ENCODE data around the gene OR9A4. TPM values are rescaled to one million over a fixed set of nuclear protein-coding genes. Genes with fewer than 3 reads are reported as not detected.

Gene OR9A4
- total and polyA plus RNA-seq, 2 donors (not counting 1 experiment from before 2014, with no cell fraction given), result not detected

DNA sequence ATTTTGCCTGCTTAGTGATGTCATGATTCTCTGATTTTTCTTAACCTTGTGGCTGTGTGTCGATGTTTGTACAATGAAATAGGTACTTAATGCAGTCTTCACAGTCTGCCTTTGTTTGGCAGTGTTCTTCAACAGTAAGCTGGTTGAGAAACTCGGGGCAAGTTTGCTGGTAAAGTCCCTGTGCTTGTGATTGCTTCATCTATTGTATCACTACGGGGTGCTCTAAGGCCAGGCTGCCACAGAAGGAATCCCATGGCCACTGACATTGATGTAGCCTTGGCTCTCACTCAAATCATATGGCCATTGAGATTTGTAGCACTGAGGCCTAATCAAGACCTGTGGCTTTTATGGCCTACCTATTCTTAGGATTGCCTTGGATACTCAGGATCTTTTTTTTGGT, 41.4 kb upstream of the OR9A4 start:
- no peak overlapping the region for H3K9ac ChIP-seq (ENCODE audit: insufficient read depth, low read length)
- no peak for DNase-seq (ENCODE audit: low read depth in 2 of 2)

DNA sequence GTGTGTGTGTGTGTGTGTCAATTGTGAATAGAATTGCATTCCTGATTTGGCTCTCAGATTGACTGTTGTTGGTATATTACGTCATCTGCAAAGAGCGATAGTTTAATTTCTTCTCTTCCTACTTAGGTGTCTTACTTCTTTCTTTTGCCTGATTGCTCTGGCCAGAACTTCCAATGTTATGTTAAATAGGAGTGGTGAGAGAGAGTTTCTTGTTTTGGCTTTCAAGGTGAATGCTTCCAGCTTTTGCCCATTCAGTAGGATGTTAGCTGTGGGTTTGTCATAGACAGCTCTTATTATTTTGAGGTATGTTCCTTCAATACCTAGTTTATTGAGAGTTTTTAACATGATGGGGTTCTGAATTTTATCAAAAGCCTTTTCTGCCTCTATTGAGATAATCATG, 40.7 kb upstream of the OR9A4 start:
- Histone ChIP-seq H3K27ac (ENCODE audit: insufficient read depth, low read length) (no peak overlapping the region), H3K4me2 (ENCODE audit: extremely low read depth, insufficient read depth, low read length) (no peak overlapping the region), H3K36me3 (ENCODE audit: control insufficient read depth, insufficient read depth, low read length) (no peaks in the 10 kb centered on the region), H3K9me3 (ENCODE audit: control insufficient read depth, insufficient read depth, low read depth, low read length) (no peaks in the 10 kb centered on the region), H3K9ac (ENCODE audit: insufficient read depth, low read length) (no peak overlapping the region), H3K4me1 (ENCODE audit: control insufficient read depth, extremely low read depth, insufficient read depth, low read length) (no peaks in the 10 kb centered on the region), H2AFZ (ENCODE audit: low read length) (no peak overlapping the region), H3K27me3 (ENCODE audit: control insufficient read depth, insufficient read depth, low read length) (no peaks in the 10 kb centered on the region), H3K4me3 (replicated peaks in 1 of 4; ENCODE audit: control extremely low read depth in 1 of 4, insufficient read depth in 1 of 4, low read depth in 3 of 4, low read length in 4 of 4) (no peak overlapping the region), H3K79me2 (ENCODE audit: control insufficient read depth, insufficient read depth, low read length) (no peaks in the 10 kb centered on the region), H4K20me1 (ENCODE audit: control insufficient read depth, extremely low read depth, insufficient read depth, low read length) (no peaks in the 10 kb centered on the region)
- DNase-seq (ENCODE audit: low read depth in 2 of 2), result no peak
- TF ChIP-seq EZH2 (IDR thresholded peaks at IDR 0.05; ENCODE audit: low read length, missing control alignments), result no peak
- TF ChIP-seq, protein P1, sequence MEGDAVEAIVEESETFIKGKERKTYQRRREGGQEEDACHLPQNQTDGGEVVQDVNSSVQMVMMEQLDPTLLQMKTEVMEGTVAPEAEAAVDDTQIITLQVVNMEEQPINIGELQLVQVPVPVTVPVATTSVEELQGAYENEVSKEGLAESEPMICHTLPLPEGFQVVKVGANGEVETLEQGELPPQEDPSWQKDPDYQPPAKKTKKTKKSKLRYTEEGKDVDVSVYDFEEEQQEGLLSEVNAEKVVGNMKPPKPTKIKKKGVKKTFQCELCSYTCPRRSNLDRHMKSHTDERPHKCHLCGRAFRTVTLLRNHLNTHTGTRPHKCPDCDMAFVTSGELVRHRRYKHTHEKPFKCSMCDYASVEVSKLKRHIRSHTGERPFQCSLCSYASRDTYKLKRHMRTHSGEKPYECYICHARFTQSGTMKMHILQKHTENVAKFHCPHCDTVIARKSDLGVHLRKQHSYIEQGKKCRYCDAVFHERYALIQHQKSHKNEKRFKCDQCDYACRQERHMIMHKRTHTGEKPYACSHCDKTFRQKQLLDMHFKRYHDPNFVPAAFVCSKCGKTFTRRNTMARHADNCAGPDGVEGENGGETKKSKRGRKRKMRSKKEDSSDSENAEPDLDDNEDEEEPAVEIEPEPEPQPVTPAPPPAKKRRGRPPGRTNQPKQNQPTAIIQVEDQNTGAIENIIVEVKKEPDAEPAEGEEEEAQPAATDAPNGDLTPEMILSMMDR (conservative IDR thresholded peaks at IDR 0.05 in 1 of 2, IDR thresholded peaks at IDR 0.05 in 1 of 2; ENCODE audit: low read depth in 1 of 2, low read length in 2 of 2), result no peak

More for the DNA sequence above, 41.4 kb upstream of the OR9A4 start:
- H3K4me2 ChIP-seq (ENCODE audit: extremely low read depth, insufficient read depth, low read length), result no peak overlapping the region
- TF ChIP-seq EZH2 (IDR thresholded peaks at IDR 0.05; ENCODE audit: low read length, missing control alignments), result no peak
- TF ChIP-seq, protein P1 (conservative IDR thresholded peaks at IDR 0.05 in 1 of 2, IDR thresholded peaks at IDR 0.05 in 1 of 2; ENCODE audit: low read depth in 1 of 2, low read length in 2 of 2), result no peak
- H4K20me1 ChIP-seq (ENCODE audit: control insufficient read depth, extremely low read depth, insufficient read depth, low read length), result no peaks in the 10 kb centered on the region
- H3K4me1 ChIP-seq (ENCODE audit: control insufficient read depth, extremely low read depth, insufficient read depth, low read length), result no peaks in the 10 kb centered on the region
- no peaks in the 10 kb centered on the region for H3K79me2 ChIP-seq (ENCODE audit: control insufficient read depth, insufficient read depth, low read length)
- no peaks in the 10 kb centered on the region for H3K9me3 ChIP-seq (ENCODE audit: control insufficient read depth, insufficient read depth, low read depth, low read length)
- H3K27ac ChIP-seq (ENCODE audit: insufficient read depth, low read length), result no peak overlapping the region
- H3K27me3 ChIP-seq (ENCODE audit: control insufficient read depth, insufficient read depth, low read length), result no peaks in the 10 kb centered on the region
- no peak overlapping the region for H2AFZ ChIP-seq (ENCODE audit: low read length)
- no peak overlapping the region for H3K4me3 ChIP-seq (replicated peaks in 1 of 4; ENCODE audit: control extremely low read depth in 1 of 4, insufficient read depth in 1 of 4, low read depth in 3 of 4, low read length in 4 of 4)
- H3K36me3 ChIP-seq (ENCODE audit: control insufficient read depth, insufficient read depth, low read length), result no peaks in the 10 kb centered on the region

DNA sequence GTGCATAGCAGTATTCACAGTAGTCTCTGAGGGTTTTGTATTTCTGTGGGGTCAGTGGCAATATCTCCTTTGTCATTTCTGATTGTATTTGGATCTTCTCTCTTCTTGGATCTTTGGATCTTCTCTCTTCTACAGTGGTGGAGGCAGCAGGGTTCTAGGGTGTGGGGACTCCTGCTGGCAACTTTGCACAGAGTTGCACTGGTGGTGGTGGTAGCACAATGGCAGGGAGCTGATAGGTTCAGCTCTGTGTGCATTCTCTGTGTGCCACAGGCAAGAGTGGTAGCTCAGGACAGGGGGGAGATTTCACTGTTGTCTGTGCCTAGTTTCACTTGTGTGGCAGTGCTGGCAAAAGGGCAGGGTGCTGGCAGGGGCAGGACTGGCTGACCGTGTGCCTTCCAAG, 39.8 kb upstream of the OR9A4 start:
- H3K36me3 ChIP-seq (ENCODE audit: control insufficient read depth, insufficient read depth, low read length), result no peaks in the 10 kb centered on the region
- TF ChIP-seq, protein P1 (conservative IDR thresholded peaks at IDR 0.05 in 1 of 2, IDR thresholded peaks at IDR 0.05 in 1 of 2; ENCODE audit: low read depth in 1 of 2, low read length in 2 of 2), result no peak
- TF ChIP-seq EZH2 (IDR thresholded peaks at IDR 0.05; ENCODE audit: low read length, missing control alignments), result no peak
- H2AFZ ChIP-seq (ENCODE audit: low read length), result no peak overlapping the region
- no peak overlapping the region for H3K4me3 ChIP-seq (replicated peaks in 1 of 4; ENCODE audit: control extremely low read depth in 1 of 4, insufficient read depth in 1 of 4, low read depth in 3 of 4, low read length in 4 of 4)
- no peak overlapping the region for H3K27ac ChIP-seq (ENCODE audit: insufficient read depth, low read length)
- H3K4me1 ChIP-seq (ENCODE audit: control insufficient read depth, extremely low read depth, insufficient read depth, low read length), result no peaks in the 10 kb centered on the region
- no peak overlapping the region for H3K4me2 ChIP-seq (ENCODE audit: extremely low read depth, insufficient read depth, low read length)
- H3K9ac ChIP-seq (ENCODE audit: insufficient read depth, low read length), result no peak overlapping the region
- H4K20me1 ChIP-seq (ENCODE audit: control insufficient read depth, extremely low read depth, insufficient read depth, low read length), result no peaks in the 10 kb centered on the region
- H3K27me3 ChIP-seq (ENCODE audit: control insufficient read depth, insufficient read depth, low read length), result no peaks in the 10 kb centered on the region
- H3K9me3 ChIP-seq (ENCODE audit: control insufficient read depth, insufficient read depth, low read depth, low read length), result no peaks in the 10 kb centered on the region
- no peaks in the 10 kb centered on the region for H3K79me2 ChIP-seq (ENCODE audit: control insufficient read depth, insufficient read depth, low read length)
- DNase-seq (ENCODE audit: low read depth in 2 of 2), result no peak

Data from fibroblast of lung (primary cell).